GM10847 (cell line): ENCODE results near the gene P2RX6.

Experiments
- POLR2A ChIP-seq: IDR thresholded peaks from 2 replicates; pipeline ENCODE4 v1.6.1; 2011; ENCODE audit not compliant: insufficient read length; ENCODE audit errors: extremely low read depth

Gene P2RX6

GRCh38 chr22:21015466-21016006 lies 571 bp downstream of the P2RX6 start:
- no peak for TF ChIP-seq POLR2A

GRCh38 chr22:21016644-21017420 lies 1.9 kb downstream of the P2RX6 start:
- no peak for TF ChIP-seq POLR2A

GRCh38 chr22:21018314-21018713 lies 3.3 kb downstream of the P2RX6 start:
- TF ChIP-seq POLR2A: no peak

- no peak for TF ChIP-seq POLR2A
Measured at GRCh38 chr22:21020802-21021429, 6.0 kb downstream of the P2RX6 start.

GRCh38 chr22:21022507-21022906 lies 7.5 kb downstream of the P2RX6 start:
- no peak for TF ChIP-seq POLR2A

GRCh38 chr22:21022955-21023614 lies 8.1 kb downstream of the P2RX6 start:
- no peak for TF ChIP-seq POLR2A

GRCh38 chr22:21025266-21025665 lies 10.3 kb downstream of the P2RX6 start:
- TF ChIP-seq POLR2A: no peak

GRCh38 chr22:21025763-21026755 lies 11.1 kb downstream of the P2RX6 start:
- no peak for TF ChIP-seq POLR2A

GRCh38 chr22:21026783-21027692 lies 12.1 kb downstream of the P2RX6 start:
- no peak for TF ChIP-seq POLR2A

GRCh38 chr22:21028277-21029251 lies 13.6 kb downstream of the P2RX6 start:
- TF ChIP-seq POLR2A: no peak

- TF ChIP-seq POLR2A: no peak
Measured at GRCh38 chr22:21029486-21030025, 14.6 kb downstream of the P2RX6 start.

- no peak for TF ChIP-seq POLR2A
Measured at GRCh38 chr22:21030032-21030431, 15.1 kb downstream of the P2RX6 start.
